ENCODE measurements around the gene JPT2. TPM values are rescaled to one million over a fixed set of nuclear protein-coding genes. Genes with fewer than 3 reads are reported as not detected.

Gene JPT2
- total and polyA plus RNA-seq, 10 donors, result 8.2 to 30.5 (median 17.7) TPM

DNA sequence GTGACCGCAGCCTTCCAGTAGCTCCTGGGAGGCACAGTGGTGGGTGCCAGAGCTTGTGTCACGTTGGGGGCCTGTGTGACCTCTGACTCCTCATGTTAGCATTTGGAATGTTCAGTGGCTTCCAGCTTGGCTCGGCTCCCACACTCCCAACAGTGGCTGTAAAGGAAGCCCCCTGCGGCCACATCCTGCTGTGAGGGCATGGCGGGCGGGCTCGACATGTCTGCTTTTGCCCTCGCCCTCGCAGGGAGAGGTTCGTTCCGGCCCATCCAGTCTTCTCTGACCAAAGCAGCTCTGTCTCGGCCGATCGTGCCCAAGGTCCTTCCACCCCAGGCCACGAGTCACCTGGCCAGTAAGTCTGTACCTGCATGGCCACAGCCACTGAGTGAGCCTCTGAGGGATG is 12.2 kb upstream of the JPT2 start:
- DNase-seq, result no peak
- no peaks in the 10 kb centered on the region for H3K9me3 ChIP-seq
- WGBS, 5 donors, result 88 to 94% (median 92%) methylated on average over 7 to 15 of the region's 15 CpGs
- H3K4me3 ChIP-seq, result no peak overlapping the region
- TF ChIP-seq, protein P1, sequence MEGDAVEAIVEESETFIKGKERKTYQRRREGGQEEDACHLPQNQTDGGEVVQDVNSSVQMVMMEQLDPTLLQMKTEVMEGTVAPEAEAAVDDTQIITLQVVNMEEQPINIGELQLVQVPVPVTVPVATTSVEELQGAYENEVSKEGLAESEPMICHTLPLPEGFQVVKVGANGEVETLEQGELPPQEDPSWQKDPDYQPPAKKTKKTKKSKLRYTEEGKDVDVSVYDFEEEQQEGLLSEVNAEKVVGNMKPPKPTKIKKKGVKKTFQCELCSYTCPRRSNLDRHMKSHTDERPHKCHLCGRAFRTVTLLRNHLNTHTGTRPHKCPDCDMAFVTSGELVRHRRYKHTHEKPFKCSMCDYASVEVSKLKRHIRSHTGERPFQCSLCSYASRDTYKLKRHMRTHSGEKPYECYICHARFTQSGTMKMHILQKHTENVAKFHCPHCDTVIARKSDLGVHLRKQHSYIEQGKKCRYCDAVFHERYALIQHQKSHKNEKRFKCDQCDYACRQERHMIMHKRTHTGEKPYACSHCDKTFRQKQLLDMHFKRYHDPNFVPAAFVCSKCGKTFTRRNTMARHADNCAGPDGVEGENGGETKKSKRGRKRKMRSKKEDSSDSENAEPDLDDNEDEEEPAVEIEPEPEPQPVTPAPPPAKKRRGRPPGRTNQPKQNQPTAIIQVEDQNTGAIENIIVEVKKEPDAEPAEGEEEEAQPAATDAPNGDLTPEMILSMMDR (IDR thresholded peaks at IDR 0.05 in 8 of 11, conservative IDR thresholded peaks at IDR 0.05 in 3 of 11), result no peak
- no peak for TF ChIP-seq POLR2A (IDR thresholded peaks at IDR 0.05)
- peak in 1 of 3 donors; percentile 22 for TF ChIP-seq POLR2AphosphoS5 (IDR thresholded peaks at IDR 0.05)
- no peaks in the 10 kb centered on the region for H3K27me3 ChIP-seq (replicated peaks in 1 of 7)
- intact Hi-C loops (cut with DNase I; ENCODE audit: low total_unique reads), result no loop called here
- H3K36me3 ChIP-seq, result peaks cover 2 to 100% (median 92%) of the 10 kb centered on the region in 6 donors
- no peaks in the 10 kb centered on the region for H3K4me1 ChIP-seq
- H3K27ac ChIP-seq, result no peak overlapping the region

DNA sequence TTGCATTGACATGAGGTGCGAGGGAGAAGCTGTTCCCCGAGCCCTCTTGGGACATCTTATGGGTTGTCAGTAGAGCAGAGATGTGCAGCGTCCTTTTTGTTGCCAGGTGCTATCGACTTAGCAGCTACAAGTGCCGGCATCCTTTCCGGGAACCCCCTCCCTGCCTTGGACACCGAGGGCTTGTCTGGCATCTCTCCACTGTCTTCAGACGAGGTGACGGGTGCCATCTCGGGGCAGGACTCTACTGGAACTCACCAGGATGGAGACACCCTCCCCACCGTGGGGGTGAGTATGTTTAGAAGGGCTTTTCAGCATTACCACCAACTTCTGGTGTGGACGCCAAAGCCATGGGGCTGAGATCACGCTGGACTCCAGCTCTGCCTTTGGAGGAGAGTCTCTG is 11.8 kb upstream of the JPT2 start:
- Histone ChIP-seq H3K9me3 (no peaks in the 10 kb centered on the region), H3K27me3 (replicated peaks in 1 of 7) (no peaks in the 10 kb centered on the region), H3K4me3 (no peak overlapping the region), H3K27ac (no peak overlapping the region), H3K4me1 (no peaks in the 10 kb centered on the region), H3K36me3 (peaks cover 2 to 100% (median 96%) of the 10 kb centered on the region in 6 donors)
- no peak for DNase-seq
- intact Hi-C loops (cut with DNase I; ENCODE audit: low total_unique reads), result no loop called here
- no peak for TF ChIP-seq POLR2AphosphoS5 (IDR thresholded peaks at IDR 0.05)
- TF ChIP-seq, protein P1 (IDR thresholded peaks at IDR 0.05 in 8 of 11, conservative IDR thresholded peaks at IDR 0.05 in 3 of 11), result no peak
- no peak for TF ChIP-seq POLR2A (IDR thresholded peaks at IDR 0.05)
- 87 to 97% (median 93%) methylated on average over 12 to 13 of the region's 13 CpGs for WGBS, 5 donors

DNA sequence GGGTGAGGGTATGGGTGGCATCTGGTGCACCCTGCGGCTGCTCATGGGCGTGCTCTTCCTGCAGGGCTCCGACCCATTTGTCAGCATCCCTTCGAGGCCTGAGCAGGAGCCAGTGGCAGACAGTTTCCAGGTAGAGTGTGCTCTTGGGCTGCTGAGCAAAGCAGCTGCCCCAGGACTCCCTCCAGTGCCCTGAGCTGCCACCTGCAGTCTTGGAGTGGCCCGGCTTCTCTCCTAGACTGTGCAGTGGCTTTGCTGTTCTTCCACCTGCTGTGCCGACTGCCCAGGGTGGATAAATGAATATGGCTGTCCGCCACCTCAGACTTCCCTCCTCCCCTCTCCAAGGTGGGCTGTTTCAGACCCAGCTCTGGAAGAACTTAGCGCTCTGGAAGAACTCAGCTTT is 10.8 kb upstream of the JPT2 start:
- Histone ChIP-seq H3K27me3 (replicated peaks in 1 of 7) (no peaks in the 10 kb centered on the region), H3K36me3 (peaks cover 2 to 100% (median 99%) of the 10 kb centered on the region in 6 donors), H3K4me3 (no peak overlapping the region), H3K9me3 (no peaks in the 10 kb centered on the region), H3K4me1 (no peaks in the 10 kb centered on the region), H3K27ac (no peak overlapping the region)
- TF ChIP-seq POLR2A (IDR thresholded peaks at IDR 0.05) (no peak), POLR2AphosphoS5 (IDR thresholded peaks at IDR 0.05) (no peak)
- TF ChIP-seq, protein P1 (IDR thresholded peaks at IDR 0.05 in 8 of 11, conservative IDR thresholded peaks at IDR 0.05 in 3 of 11), result no peak
- intact Hi-C loops (cut with DNase I; ENCODE audit: low total_unique reads), result no loop called here
- 91 to 98% (median 95%) methylated on average over 5 to 8 of the region's 8 CpGs for WGBS, 5 donors
- no peak for DNase-seq

DNA sequence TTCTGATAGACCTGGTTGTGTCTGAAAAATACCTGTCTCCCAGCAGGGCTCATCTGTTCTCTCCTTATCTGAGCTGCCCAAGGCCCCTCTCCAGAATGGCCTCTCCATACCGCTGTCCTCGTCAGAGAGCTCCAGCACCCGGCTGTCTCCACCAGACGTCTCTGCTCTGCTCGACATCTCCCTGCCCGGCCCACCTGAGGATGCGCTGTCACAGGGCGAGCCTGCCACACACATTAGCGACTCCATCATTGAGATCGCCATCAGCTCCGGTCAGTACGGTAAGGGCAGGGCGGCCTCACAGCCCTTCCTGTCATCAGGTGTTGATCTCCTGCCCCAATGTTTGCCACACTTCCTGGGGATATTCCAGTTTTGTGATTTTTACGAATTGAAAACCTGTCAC is 10.2 kb upstream of the JPT2 start:
- Histone ChIP-seq H3K27me3 (replicated peaks in 1 of 7) (no peaks in the 10 kb centered on the region), H3K36me3 (peaks cover 2 to 100% (median 99%) of the 10 kb centered on the region in 6 donors), H3K9me3 (no peaks in the 10 kb centered on the region), H3K4me1 (no peaks in the 10 kb centered on the region), H3K27ac (no peak overlapping the region), H3K4me3 (no peak overlapping the region)
- no peak for DNase-seq
- intact Hi-C loops (cut with DNase I; ENCODE audit: low total_unique reads), result no loop called here
- WGBS, 5 donors, result 92 to 97% (median 95%) methylated on average over 14 of the region's 14 CpGs
- TF ChIP-seq, protein P1 (IDR thresholded peaks at IDR 0.05 in 8 of 11, conservative IDR thresholded peaks at IDR 0.05 in 3 of 11), result no peak
- TF ChIP-seq POLR2A (IDR thresholded peaks at IDR 0.05), result no peak
- TF ChIP-seq POLR2AphosphoS5 (IDR thresholded peaks at IDR 0.05), result peak in 1 of 3 donors; percentile 22
